Mesendoderm (in vitro differentiated cells): ENCODE data around the gene JAZF1.

Experiments used
- DNase-seq: peaks from one replicate; pipeline ENCODE4 v3.0.0; 2013
- H2AK5ac ChIP-seq: 2 replicates; pipeline ENCODE4 v1.6.1; 2013; ENCODE audit warnings: low read length, inconsistent platforms
- H2BK120ac ChIP-seq: 2 replicates; pipeline ENCODE4 v1.6.1; 2013; ENCODE audit warnings: low read depth, mild to moderate bottlenecking, low read length, moderate library complexity, mixed read lengths
- H2BK15ac ChIP-seq: replicated peaks from 2 replicates; pipeline ENCODE4 v1.6.1; 2013; ENCODE audit warnings: low read depth, mild to moderate bottlenecking, moderate library complexity
- H2BK5ac ChIP-seq: 2 replicates; pipeline ENCODE4 v1.6.1; 2013; ENCODE audit warnings: low read length, inconsistent platforms
- H3K18ac ChIP-seq: 2 replicates; pipeline ENCODE4 v1.6.1; 2013; ENCODE audit warnings: mild to moderate bottlenecking, low read length, mixed read lengths
- H3K23ac ChIP-seq: one replicate; pipeline ENCODE4 v1.6.1; 2013; ENCODE audit warnings: low read length
- H3K27ac ChIP-seq: 2 replicates; pipeline ENCODE4 v1.5.1; 2013; ENCODE audit warnings: low read depth, mild to moderate bottlenecking, inconsistent platforms, low read length, moderate library complexity
- H3K27me3 ChIP-seq: 2 replicates; pipeline ENCODE4 v1.6.1; 2013; ENCODE audit warnings: low read length, control low read depth, mild to moderate bottlenecking, inconsistent platforms; ENCODE audit not compliant: insufficient read depth, poor library complexity
- H3K36me3 ChIP-seq: 2 replicates; pipeline ENCODE4 v1.6.1; 2013; ENCODE audit warnings: low read length, inconsistent platforms; ENCODE audit not compliant: control insufficient read depth, insufficient read depth
- H3K4ac ChIP-seq: one replicate; pipeline ENCODE4 v1.6.1; 2013; ENCODE audit warnings: low read depth, mild to moderate bottlenecking, low read length, moderate library complexity
- H3K4me1 ChIP-seq: 2 replicates; pipeline ENCODE4 v1.6.1; 2013; ENCODE audit warnings: low read depth, low read length, inconsistent platforms; ENCODE audit not compliant: control insufficient read depth
- H3K4me2 ChIP-seq: 2 replicates; pipeline ENCODE4 v1.6.1; 2013; ENCODE audit warnings: low read length
- H3K4me3 ChIP-seq: 2 replicates; pipeline ENCODE4 v1.5.1; 2013; ENCODE audit warnings: mild to moderate bottlenecking, low read length
- H3K56ac ChIP-seq: one replicate; pipeline ENCODE4 v1.6.1; 2013; ENCODE audit warnings: low read length
- H3K79me1 ChIP-seq: 2 replicates; pipeline ENCODE4 v1.6.1; 2013; ENCODE audit warnings: low read length, inconsistent platforms
- H3K79me2 ChIP-seq: 2 replicates; pipeline ENCODE4 v1.6.1; 2013; ENCODE audit warnings: mild to moderate bottlenecking, low read length; ENCODE audit not compliant: control insufficient read depth, insufficient read depth
- H3K9ac ChIP-seq: 2 replicates; pipeline ENCODE4 v1.6.1; 2013; ENCODE audit warnings: low read length, inconsistent platforms
- H4K5ac ChIP-seq: one replicate; pipeline ENCODE4 v1.6.1; 2013; ENCODE audit warnings: low read length
- H4K8ac ChIP-seq: one replicate; pipeline ENCODE4 v1.6.1; 2013; ENCODE audit warnings: low read depth, mild to moderate bottlenecking, control low read depth, low read length, moderate library complexity
- WGBS: extraction: QIAGEN DNeasy Blood & Tissue Kit; methylation state at CpG from one replicate; pipeline ENCODE4 v1.1.7; 2013; ENCODE audit warnings: low lambda C conversion rate, missing lambda C conversion rate; ENCODE audit not compliant: insufficient coverage; ENCODE audit errors: extremely low coverage; 5-methylcytosine and 5-hydroxymethylcytosine counted together

JAZF1 gene

GRCh38 chr7:28224172-28224571, 43.6 kb upstream of the JAZF1 start:
- H4K5ac ChIP-seq: no peak overlapping the region
- H3K4me3 ChIP-seq: no peak overlapping the region
- no peaks in the 10 kb centered on the region for H3K36me3 ChIP-seq
- no peak overlapping the region for H3K56ac ChIP-seq
- H3K27ac ChIP-seq: no peak overlapping the region
- H3K4me1 ChIP-seq: peaks cover 3% of the 10 kb centered on the region
- no peak overlapping the region for H2AK5ac ChIP-seq
- H3K23ac ChIP-seq: no peak overlapping the region
- no peaks in the 10 kb centered on the region for H3K27me3 ChIP-seq
- no peaks in the 10 kb centered on the region for H3K79me2 ChIP-seq
- no peak overlapping the region for H3K4ac ChIP-seq
- H2BK120ac ChIP-seq: no peak overlapping the region
- no peak for DNase-seq
- no peaks in the 10 kb centered on the region for H3K79me1 ChIP-seq
- no peak overlapping the region for H2BK5ac ChIP-seq
- H3K18ac ChIP-seq: no peak overlapping the region
- H2BK15ac ChIP-seq: no peak overlapping the region
- H4K8ac ChIP-seq: no peak overlapping the region
- H3K4me2 ChIP-seq: no peak overlapping the region
- no peak overlapping the region for H3K9ac ChIP-seq
- WGBS: no CpG with 5 or more reads among the region's 1 CpG

- Histone ChIP-seq H3K79me2 (no peaks in the 10 kb centered on the region), H3K56ac (no peak overlapping the region), H3K4me3 (no peak overlapping the region), H3K27me3 (no peaks in the 10 kb centered on the region), H4K5ac (no peak overlapping the region), H3K27ac (no peak overlapping the region), H3K79me1 (no peaks in the 10 kb centered on the region), H4K8ac (no peak overlapping the region), H2BK5ac (no peak overlapping the region), H3K4me1 (peaks cover 3% of the 10 kb centered on the region), H2BK15ac (no peak overlapping the region), H3K4me2 (no peak overlapping the region), H3K18ac (no peak overlapping the region), H3K36me3 (no peaks in the 10 kb centered on the region), H2BK120ac (no peak overlapping the region), H3K4ac (no peak overlapping the region), H3K23ac (no peak overlapping the region), H2AK5ac (no peak overlapping the region), H3K9ac (no peak overlapping the region)
- WGBS: no CpG with 5 or more reads among the region's 3 CpGs
- peak; percentile 42 for DNase-seq
Observed at GRCh38 chr7:28222636-28223035, 42.0 kb upstream of the JAZF1 start.

- Histone ChIP-seq H3K4me2 (no peak overlapping the region), H3K27ac (no peak overlapping the region), H3K56ac (no peak overlapping the region), H3K4me3 (no peak overlapping the region), H2BK120ac (no peak overlapping the region), H3K4ac (no peak overlapping the region), H2BK5ac (no peak overlapping the region), H3K9ac (no peak overlapping the region), H2BK15ac (no peak overlapping the region), H2AK5ac (no peak overlapping the region), H3K4me1 (no peaks in the 10 kb centered on the region), H3K23ac (no peak overlapping the region), H3K36me3 (no peaks in the 10 kb centered on the region), H4K5ac (no peak overlapping the region), H4K8ac (no peak overlapping the region), H3K18ac (no peak overlapping the region), H3K27me3 (no peaks in the 10 kb centered on the region), H3K79me1 (no peaks in the 10 kb centered on the region), H3K79me2 (no peaks in the 10 kb centered on the region)
- no peak for DNase-seq
Observed at GRCh38 chr7:28219793-28220192, 39.2 kb upstream of the JAZF1 start.

DNA sequence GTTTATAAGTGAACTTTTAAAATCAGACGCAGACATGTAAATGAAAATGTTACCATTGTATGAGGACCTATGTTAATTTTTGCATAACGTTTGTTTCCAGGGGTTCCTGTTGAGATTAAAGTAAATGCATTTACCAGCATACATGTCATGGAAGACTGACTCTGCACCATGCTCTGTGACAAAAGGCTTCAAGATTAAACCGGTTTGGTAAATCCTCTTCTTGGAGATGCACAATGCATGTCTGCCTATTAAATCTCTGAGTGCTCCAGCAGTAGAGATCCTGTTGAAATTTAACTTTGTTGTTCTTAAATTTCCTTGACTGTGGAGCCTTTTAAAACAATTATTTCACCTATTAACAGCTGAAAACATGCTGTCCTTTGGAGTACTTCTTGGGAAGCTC, 36.5 kb upstream of the JAZF1 start:
- Histone ChIP-seq H3K27me3 (no peaks in the 10 kb centered on the region), H3K36me3 (no peaks in the 10 kb centered on the region), H2BK120ac (no peak overlapping the region), H4K5ac (no peak overlapping the region), H3K27ac (no peak overlapping the region), H4K8ac (no peak overlapping the region), H3K23ac (no peak overlapping the region), H3K79me1 (no peaks in the 10 kb centered on the region), H2BK15ac (no peak overlapping the region), H3K4me1 (no peaks in the 10 kb centered on the region), H3K18ac (no peak overlapping the region), H3K4me3 (no peak overlapping the region), H3K9ac (no peak overlapping the region), H3K79me2 (no peaks in the 10 kb centered on the region), H2BK5ac (no peak overlapping the region), H3K4me2 (no peak overlapping the region), H3K56ac (no peak overlapping the region), H3K4ac (no peak overlapping the region), H2AK5ac (no peak overlapping the region)
- no CpG with 5 or more reads among the region's 3 CpGs for WGBS
- no peak for DNase-seq

DNA sequence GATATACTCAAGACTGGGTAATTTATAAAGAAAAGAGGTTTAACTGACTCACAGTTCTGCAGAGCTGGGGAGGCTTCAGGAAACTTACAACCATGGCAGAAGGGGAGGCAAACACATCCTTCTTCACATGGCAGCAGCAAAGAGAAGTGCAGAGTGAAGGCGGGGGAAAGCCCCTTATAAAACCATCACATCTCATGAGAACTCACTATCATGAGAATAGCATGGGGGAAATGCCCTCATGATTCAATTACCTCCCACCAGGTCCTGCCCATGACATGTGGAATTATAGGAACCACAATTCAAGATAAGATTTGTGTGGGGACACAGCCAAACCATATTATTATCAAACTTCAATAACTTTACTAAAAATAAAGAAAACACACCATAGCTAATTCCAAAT, 30.4 kb upstream of the JAZF1 start:
- Histone ChIP-seq H3K4me3 (no peak overlapping the region), H3K79me2 (no peaks in the 10 kb centered on the region), H3K79me1 (no peaks in the 10 kb centered on the region), H3K18ac (no peak overlapping the region), H2AK5ac (no peak overlapping the region), H2BK120ac (no peak overlapping the region), H3K23ac (no peak overlapping the region), H3K9ac (no peak overlapping the region), H3K56ac (no peak overlapping the region), H3K27me3 (no peaks in the 10 kb centered on the region), H3K27ac (no peak overlapping the region), H3K4me1 (no peaks in the 10 kb centered on the region), H2BK15ac (no peak overlapping the region), H3K36me3 (no peaks in the 10 kb centered on the region), H2BK5ac (no peak overlapping the region), H4K8ac (no peak overlapping the region), H3K4me2 (no peak overlapping the region), H3K4ac (no peak overlapping the region), H4K5ac (no peak overlapping the region)
- WGBS: no CpG with 5 or more reads among the region's 1 CpG
- no peak for DNase-seq

DNA sequence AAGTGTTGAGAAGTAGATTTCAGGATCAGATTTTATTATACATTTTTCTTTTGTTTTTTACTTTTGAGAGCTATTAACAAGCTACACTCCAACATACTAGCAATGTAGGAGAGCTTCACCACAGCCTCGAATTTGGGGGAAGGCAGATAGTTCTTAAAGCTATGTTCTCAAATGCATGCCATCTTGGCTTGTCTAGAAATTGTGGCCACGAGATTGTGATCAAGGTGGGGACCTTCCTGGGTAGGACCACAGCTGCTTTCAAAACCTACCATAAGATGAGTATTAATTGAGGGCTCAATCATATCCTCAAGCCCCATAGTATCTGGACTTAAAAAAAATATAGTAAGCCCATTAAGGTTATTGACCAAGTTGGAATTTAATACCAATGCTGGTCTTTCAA, 27.9 kb upstream of the JAZF1 start:
- no CpG with 5 or more reads among the region's 2 CpGs for WGBS
- Histone ChIP-seq H3K4me1 (no peaks in the 10 kb centered on the region), H3K56ac (no peak overlapping the region), H3K23ac (no peak overlapping the region), H3K4me3 (no peak overlapping the region), H3K4ac (no peak overlapping the region), H4K8ac (no peak overlapping the region), H3K4me2 (no peak overlapping the region), H2BK120ac (no peak overlapping the region), H3K27me3 (no peaks in the 10 kb centered on the region), H3K27ac (no peak overlapping the region), H3K36me3 (no peaks in the 10 kb centered on the region), H3K79me2 (no peaks in the 10 kb centered on the region), H2BK15ac (no peak overlapping the region), H4K5ac (no peak overlapping the region), H3K18ac (no peak overlapping the region), H2BK5ac (no peak overlapping the region), H2AK5ac (no peak overlapping the region), H3K79me1 (no peaks in the 10 kb centered on the region), H3K9ac (no peak overlapping the region)
- DNase-seq: no peak
